Heart left ventricle (tissue), 13 donors: ENCODE data around the gene AGPAT3.

Experiments
- CTCF ChIP-seq, 12 donors: fragments of 200-600 bp; sonication (generic) in 4 of 12; IDR thresholded peaks; one replicate each; pipeline versions ENCODE4 v1.5.0 to v1.8.0; 2018 to 2022; ENCODE audit warnings: antibody characterized with exemption in 12 of 12, mild to moderate bottlenecking in 5 of 12
- POLR2A ChIP-seq, 2 donors: fragments of 450-650 bp; IDR thresholded peaks; one replicate each; pipeline ENCODE4 v1.6.1; 2017; ENCODE audit warnings: antibody characterized with exemption in 2 of 2, mild to moderate bottlenecking in 2 of 2, moderate library complexity in 2 of 2
- donor health status: ischemic (EF 13 %, LVEDD 7.1; RV severe dilation, severe dysfunction).
- donor health status: DM: no; HTN: yes; CAD: no.
- donor health status: DM: no; HTN: no; CAD: no.
- donor health status: ischemic (EF 25% LVEDD 6.9; RV normal size, moderate dysfunction).
- donor health status: ischemic (EF 25% LVEDD 5.7; RV mildly dilated, moderate dysfunction).
- donor health status: ischemic (EF 35%, LVEDD 5.7; RV mildly dilated, moderate dysfunction).
- donor health status: nonischemic (EF 11% LVEDD 7.7; RV severe dilation, severe dysfunction).
- donor health status: DM: yes; HTN: yes; CAD: no.
- donor health status: PGD.
- donor health status: ischemic (EF 29% LVEDD 5.4; RV normal size, mild dysfunction).
- donor health status: nonischemic (EF 23%, LVEDD 6.1; RV moderate dilation, normal function).

GRCh38 chr21:43879348-43880110, 14.5 kb downstream of the AGPAT3 start:
- TF ChIP-seq CTCF (IDR thresholded peaks at IDR 0.05) (no peak), POLR2A (IDR thresholded peaks at IDR 0.05) (no peak)
